IPS DF 4.7 (cell line): ENCODE results near the gene RECQL5.

ENCODE experiments used
- DNase-seq: peaks from one replicate; pipeline ENCODE4 v3.0.0-alpha.2; 2013; ENCODE audit warnings: low spot score; ENCODE audit errors: extremely low read depth

Gene RECQL5

GRCh38 chr17:75666959-75667790 lies at the start of gene RECQL5, which contains the start of gene SAP30BP:
Gene RECQL5 (minus strand): TSS chr17:75667154. CDS start chr17:75666557, 597 bp downstream.
Gene SAP30BP (plus strand): TSS chr17:75667338. CDS start chr17:75667373, 35 bp downstream.
- peak; percentile 78 for DNase-seq

GRCh38 chr17:75712446-75712845 lies 45.5 kb upstream of the RECQL5 start:
- no peak for DNase-seq

DNA sequence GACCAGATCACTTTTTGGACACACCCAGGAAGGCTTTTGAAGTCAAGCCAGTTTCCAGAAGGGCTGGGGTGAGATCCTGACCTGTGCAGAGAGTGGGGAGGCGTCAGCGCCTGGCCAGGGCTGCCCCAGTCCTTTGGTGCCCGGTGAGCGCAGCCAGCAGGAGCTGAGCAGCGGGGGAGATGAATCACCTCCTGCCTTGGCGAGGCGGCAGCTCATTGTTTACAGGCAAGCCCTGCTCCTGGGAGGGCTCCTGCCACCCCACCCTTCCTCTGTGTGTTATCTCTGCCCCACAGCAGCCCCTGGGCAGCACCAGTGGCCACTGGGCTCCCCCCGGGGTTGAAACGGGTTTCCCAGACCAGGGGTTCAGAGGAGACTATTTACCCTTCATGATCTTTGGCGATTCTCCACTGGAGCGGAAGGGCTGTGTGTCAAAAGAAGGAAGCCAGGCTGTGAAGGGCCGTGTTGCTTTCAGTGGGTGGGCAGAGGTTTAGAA lies 40.2 kb upstream of the RECQL5 start:
- DNase-seq: no peak

GRCh38 chr17:75706042-75706728 lies 39.2 kb upstream of the RECQL5 start:
- DNase-seq: no peak

GRCh38 chr17:75704963-75705875 lies 38.3 kb upstream of the RECQL5 start:
- DNase-seq: no peak

- DNase-seq: no peak
These were observed 36.6 kb upstream of the RECQL5 start for GRCh38 chr17:75703591-75703990.

GRCh38 chr17:75703191-75703590 lies 36.2 kb upstream of the RECQL5 start:
- DNase-seq: no peak

- no peak for DNase-seq
These were observed 34.3 kb upstream of the RECQL5 start for GRCh38 chr17:75701288-75701687.

- no peak for DNase-seq
These were observed 31.7 kb upstream of the RECQL5 start for GRCh38 chr17:75698659-75699058.

DNA sequence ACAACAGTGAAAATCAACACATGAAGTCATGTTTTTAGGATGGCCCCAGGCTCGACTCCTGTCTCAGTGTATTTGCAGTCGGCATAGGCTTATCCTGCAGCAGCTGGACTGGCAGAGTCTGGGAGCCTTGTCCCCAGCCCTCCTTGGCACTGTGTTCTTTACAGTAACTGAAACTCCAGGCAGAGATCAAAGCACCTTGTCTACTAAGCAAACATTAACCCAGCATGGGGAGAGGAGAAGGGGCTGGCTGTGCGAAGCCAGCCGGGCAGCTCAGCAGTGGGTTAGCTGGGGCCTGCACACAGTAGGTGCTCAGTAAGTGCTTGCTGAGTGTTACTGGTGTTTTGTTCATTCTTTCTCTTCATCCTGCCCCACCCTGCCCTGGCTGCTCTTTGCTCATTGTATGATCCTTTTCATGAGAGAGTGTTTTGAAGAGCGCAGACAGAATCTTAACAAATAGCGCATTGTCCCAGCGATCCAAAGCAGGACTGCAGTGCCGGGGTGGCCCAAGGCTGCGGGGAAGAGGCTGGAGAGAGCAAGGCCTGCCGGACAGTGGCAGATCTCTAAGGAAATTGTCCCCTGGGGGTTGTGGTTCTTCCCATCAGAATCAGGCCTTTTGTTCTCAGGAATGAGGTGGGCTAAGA lies 30.8 kb upstream of the RECQL5 start:
- no peak for DNase-seq

- no peak for DNase-seq
These were observed 28.9 kb upstream of the RECQL5 start for GRCh38 chr17:75695830-75696271.

GRCh38 chr17:75695141-75695829 lies 28.3 kb upstream of the RECQL5 start:
- DNase-seq: no peak

GRCh38 chr17:75694536-75694935 lies 27.6 kb upstream of the RECQL5 start:
- no peak for DNase-seq

DNA sequence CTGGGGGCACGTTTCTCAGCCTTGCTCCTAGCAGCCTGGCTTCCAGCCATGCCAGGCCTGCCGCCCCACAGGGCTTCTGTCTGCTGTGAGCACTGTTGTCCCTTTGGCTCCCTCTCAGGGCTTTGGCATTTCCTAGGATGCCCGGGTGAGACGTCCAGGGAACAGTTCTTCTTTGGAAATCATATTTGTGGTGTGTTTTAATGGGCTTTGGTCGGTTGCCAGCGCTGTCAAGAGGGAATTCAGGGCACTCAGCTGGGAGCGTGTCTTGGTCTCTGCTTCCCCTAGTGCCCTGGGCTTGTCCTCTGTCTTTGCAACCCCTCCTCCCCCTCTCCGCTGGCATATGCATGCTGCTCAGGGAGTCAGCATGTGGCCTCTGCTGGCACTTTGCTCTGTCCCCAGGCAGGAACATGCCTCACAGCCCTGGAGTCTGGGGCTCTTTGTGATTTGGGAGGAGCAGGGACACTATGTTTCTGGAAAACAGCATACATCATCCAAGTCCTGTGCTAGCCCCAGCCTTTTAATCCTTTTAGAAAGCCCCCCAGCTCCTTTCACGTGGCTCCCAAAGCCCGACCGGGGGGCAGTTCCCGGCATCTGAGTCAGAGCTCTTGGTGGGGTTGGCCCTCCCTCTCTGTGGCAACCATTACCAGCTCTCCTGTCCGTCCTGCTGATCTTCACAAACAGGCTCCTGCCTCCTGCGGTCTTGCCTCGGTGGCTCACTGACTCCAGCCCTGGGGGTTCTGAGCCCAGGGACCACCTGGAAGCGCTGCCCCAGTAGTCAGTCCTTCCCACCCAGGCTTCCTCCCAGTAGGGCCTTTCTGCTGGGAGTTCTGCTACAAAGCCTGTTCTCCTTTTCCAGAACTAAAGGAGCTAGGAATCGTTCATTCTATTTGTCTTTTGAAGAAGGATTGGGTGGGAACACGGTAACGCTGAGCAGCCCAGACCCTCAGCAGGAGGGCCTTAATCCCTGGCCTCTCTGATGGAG lies 26.8 kb upstream of the RECQL5 start:
- DNase-seq: peak; percentile 14

DNA sequence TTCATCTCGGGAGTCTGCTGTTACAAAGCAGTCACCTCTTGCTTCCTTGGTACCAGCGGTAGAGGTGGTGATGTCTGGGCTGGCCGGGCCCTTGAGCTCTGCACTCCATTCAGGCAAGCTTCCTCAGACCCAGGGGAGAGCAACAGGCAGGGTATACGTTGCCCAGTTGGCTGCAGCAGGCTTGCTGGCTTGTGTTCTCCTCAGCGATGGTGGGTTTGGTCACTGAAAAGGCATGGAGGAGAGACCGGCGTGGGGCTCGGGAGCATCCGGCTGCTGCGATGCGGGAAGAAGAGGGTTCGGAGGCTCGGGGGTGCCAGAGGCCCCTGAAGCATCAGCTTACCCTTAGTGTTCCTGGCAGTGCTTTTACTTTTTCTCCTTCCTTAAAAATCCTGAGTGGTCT lies 26.0 kb upstream of the RECQL5 start:
- no peak for DNase-seq

- no peak for DNase-seq
These were observed 25.1 kb upstream of the RECQL5 start for GRCh38 chr17:75691801-75692626.

DNA sequence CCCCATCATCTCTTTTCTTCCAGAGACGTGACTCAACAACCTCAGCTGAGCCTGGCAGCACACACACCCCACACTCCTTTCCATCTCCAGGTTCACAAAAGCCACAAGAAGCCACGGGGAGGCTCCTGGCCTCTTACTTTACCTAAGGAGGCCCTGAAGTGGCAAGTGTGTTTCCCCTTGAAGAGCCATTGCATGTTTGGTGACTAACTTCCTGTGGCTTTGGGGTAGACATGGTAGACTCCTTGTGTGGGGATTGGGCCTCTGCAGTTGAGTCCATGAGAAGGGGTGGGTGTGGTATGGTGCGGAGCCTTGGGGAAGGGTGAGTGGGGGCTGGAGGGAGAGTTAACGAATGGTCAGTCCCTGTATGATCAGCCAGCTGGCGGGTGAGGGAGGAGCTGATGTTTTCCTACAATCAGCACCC lies 24.4 kb upstream of the RECQL5 start:
- DNase-seq: no peak

DNA sequence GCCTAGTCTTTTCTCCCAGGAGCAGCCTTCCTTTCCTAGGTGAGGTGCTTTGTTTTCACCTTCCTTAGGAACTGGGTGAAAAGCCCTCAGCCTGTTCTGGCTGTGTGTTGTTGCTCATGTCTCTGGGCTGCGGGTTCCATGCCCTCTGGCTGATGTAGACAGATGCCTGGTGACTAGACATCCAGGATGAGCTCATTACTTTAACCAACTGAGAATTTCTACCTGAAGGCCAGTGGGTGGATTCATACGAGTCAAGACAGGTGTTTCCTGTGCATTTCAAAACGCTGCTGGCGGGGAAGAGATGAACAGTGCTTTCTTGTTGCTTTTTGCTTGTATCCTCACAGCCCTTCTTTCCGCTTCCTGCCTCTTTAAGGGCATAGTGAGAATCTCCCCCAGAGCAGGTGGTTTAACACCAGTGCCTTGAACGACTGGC lies 22.5 kb upstream of the RECQL5 start:
- no peak for DNase-seq
